HepG2 (cell line): ENCODE measurements around the gene CSMD2. TPM values are rescaled to one million over a fixed set of nuclear protein-coding genes. Genes with fewer than 3 reads are reported as not detected.

Source experiments
- ATAC-seq: fragments of 200-7000 bp; cut with Tn5 transposase; 3 replicates; pipeline ENCODE4 v1.9.1; 2020; ENCODE audit warnings: mild to moderate bottlenecking, moderate library complexity
- BruUV-seq: library from RNA; stranded (reverse); fragments of 400-500 nt; replicated peaks from 2 replicates; lab custom pipeline; 2021; lab: Mats Ljungman, UMichigan
- CTCF ChIA-PET: fragments of 300-600 bp; formaldehyde crosslinking; extraction: SDS; loops from one replicate; lab custom pipeline; 2021; ENCODE audit warnings: low total read pairs, inconsistent platforms, low intra/inter-chr PET ratio; lab: Yijun Ruan, JAX
- POLR2A ChIA-PET: fragments of 350-600 bp; sonication (Branson Sonifier 250); formaldehyde crosslinking; loops from one replicate; lab custom pipeline; 2020; ENCODE audit warnings: antibody characterized with exemption, inconsistent platforms; lab: Yijun Ruan, JAX
- DNase-seq: peaks from one replicate; pipeline ENCODE4 v3.0.0-alpha.2; 2015; ENCODE audit warnings: low spot score
- FAIRE-seq: peaks from 3 replicates; lab custom pipeline; 2011; peaks lifted over from hg19 to GRCh38; lab: Jason Lieb, UNC
- H2AFZ ChIP-seq: one replicate; pipeline ENCODE4 v1.6.1; 2011; ENCODE audit warnings: low read length, inconsistent platforms
- H3K27ac ChIP-seq: fragments of 300-600 bp; 3 replicates; pipeline ENCODE4 v1.8.0; 2011; ENCODE audit warnings: mixed run types, mild to moderate bottlenecking, mixed read lengths, low read length, inconsistent platforms; ENCODE audit not compliant: insufficient read depth; ENCODE audit errors: extremely low read length
- H3K27me3 ChIP-seq, 2 experiments: fragments of 200-600 bp in 1 of 2; 2 replicates in 1 of 2; 3 replicates in 1 of 2; pipeline versions ENCODE4 v1.6.0 to v1.8.0; 2011; ENCODE audit warnings: low read length in 2 of 2, mild to moderate bottlenecking in 2 of 2, moderate library complexity in 2 of 2, inconsistent platforms in 1 of 2; ENCODE audit not compliant: insufficient read depth in 2 of 2, control insufficient read depth in 1 of 2
- H3K36me3 ChIP-seq, 2 experiments: fragments of 200-600 bp in 1 of 2; replicated peaks in 1 of 2; 2 replicates in 1 of 2; 3 replicates in 1 of 2; pipeline versions ENCODE4 v1.5.1 to v1.8.0; 2011; ENCODE audit warnings: low read length in 2 of 2, inconsistent platforms in 1 of 2; ENCODE audit not compliant: insufficient read depth in 2 of 2, control insufficient read depth in 1 of 2
- H3K4me1 ChIP-seq: 2 replicates; pipeline ENCODE4 v1.5.1; 2012; ENCODE audit warnings: low read length, inconsistent platforms; ENCODE audit not compliant: insufficient read depth
- H3K4me2 ChIP-seq: 2 replicates; pipeline ENCODE4 v1.6.0; 2011; ENCODE audit warnings: low read depth, low read length, inconsistent platforms
- H3K4me3 ChIP-seq, 3 experiments: fragments of 200-600 bp in 1 of 3; sonication (generic), shearing (Covaris generic) in 1 of 3; replicated peaks in 1 of 3; 2 replicates each; pipeline ENCODE4 v1.5.1; 2011 to 2016; ENCODE audit warnings: low read length in 3 of 3, inconsistent platforms in 2 of 3, low read depth in 2 of 3, mild to moderate bottlenecking in 2 of 3, control low read depth in 1 of 3, mixed read lengths in 1 of 3; ENCODE audit not compliant: insufficient read depth in 1 of 3
- H3K79me2 ChIP-seq: one replicate; pipeline ENCODE4 v1.6.1; 2011; ENCODE audit warnings: low read length, inconsistent platforms; ENCODE audit not compliant: insufficient read depth
- H3K9ac ChIP-seq: 2 replicates; pipeline ENCODE4 v1.6.0; 2011; ENCODE audit warnings: mild to moderate bottlenecking, low read depth, low read length, inconsistent platforms; ENCODE audit not compliant: insufficient read depth
- H3K9me3 ChIP-seq: 2 replicates; pipeline ENCODE4 v1.5.1; 2012; ENCODE audit warnings: mild to moderate bottlenecking, low read length
- H4K20me1 ChIP-seq: 2 replicates; pipeline ENCODE4 v1.6.0; 2011; ENCODE audit warnings: inconsistent platforms, mild to moderate bottlenecking, low read length, moderate library complexity; ENCODE audit not compliant: insufficient read depth
- ELF4 ChIP-seq: sonication (generic); formaldehyde crosslinking; IDR thresholded peaks from 2 replicates; pipeline ENCODE4 v1.5.0; 2020; ENCODE audit warnings: missing genetic modification reagents, mild to moderate bottlenecking, moderate library complexity, borderline replicate concordance
- HMG20A ChIP-seq: IDR thresholded peaks from 2 replicates; pipeline ENCODE4 v1.6.1; 2016; ENCODE audit warnings: borderline replicate concordance
- RELA ChIP-seq: sonication (generic); formaldehyde crosslinking; IDR thresholded peaks from 2 replicates; pipeline ENCODE4 v1.4.0; 2020; ENCODE audit warnings: missing genetic modification reagents
- SCMH1 ChIP-seq: sonication (generic); formaldehyde crosslinking; IDR thresholded peaks from 2 replicates; pipeline ENCODE4 v1.9.0; 2021; ENCODE audit warnings: missing genetic modification reagents, mild to moderate bottlenecking, borderline replicate concordance
- SMAD1 ChIP-seq: sonication (generic); formaldehyde crosslinking; IDR thresholded peaks from 2 replicates; pipeline ENCODE4 v1.4.0; 2020; ENCODE audit warnings: missing genetic modification reagents, low read depth, mild to moderate bottlenecking, borderline replicate concordance
- SOX13 ChIP-seq, 3 experiments: fragments of 450-650 bp in 1 of 3; sonication (generic) in 1 of 3; formaldehyde crosslinking in 1 of 3; IDR thresholded peaks in 2 of 3; conservative IDR thresholded peaks in 1 of 3; 2 replicates each; pipeline versions ENCODE4 v1.5.0 to v1.6.1; 2016 to 2020; ENCODE audit warnings: antibody characterized with exemption in 1 of 3, mild to moderate bottlenecking in 1 of 3, missing compliant biosample characterization in 1 of 3, missing genetic modification reagents in 1 of 3, moderate library complexity in 1 of 3
- TCF12 ChIP-seq, 2 experiments: fragments of 450-650 bp in 1 of 2; sonication (generic) in 1 of 2; formaldehyde crosslinking in 1 of 2; IDR thresholded peaks; 2 replicates each; pipeline versions ENCODE4 v1.6.1 to v1.8.0; 2017 to 2022; ENCODE audit warnings: antibody characterized with exemption in 1 of 2, mild to moderate bottlenecking in 1 of 2, missing genetic modification reagents in 1 of 2, moderate library complexity in 1 of 2
- ZNF333 ChIP-seq: sonication (generic); formaldehyde crosslinking; IDR thresholded peaks from 2 replicates; pipeline ENCODE4 v1.4.0; 2020; ENCODE audit warnings: mild to moderate bottlenecking, missing genetic modification reagents, borderline replicate concordance
- ZNF543 ChIP-seq: sonication (generic); formaldehyde crosslinking; IDR thresholded peaks from 2 replicates; pipeline ENCODE4 v1.4.0; 2020; ENCODE audit warnings: mild to moderate bottlenecking, missing genetic modification reagents
- ZNF567 ChIP-seq: sonication (generic); formaldehyde crosslinking; IDR thresholded peaks from 2 replicates; pipeline ENCODE4 v1.8.1; 2023; ENCODE audit warnings: mild to moderate bottlenecking, missing genetic modification reagents, borderline replicate concordance
- WGBS: methylation state at CpG from one replicate; pipeline ENCODE4 v1.1.6; 2017; ENCODE audit warnings: low lambda C conversion rate; 5-methylcytosine and 5-hydroxymethylcytosine counted together
- in situ Hi-C: cut with HindIII; loops from 2 replicates; pipeline ENCODE4 v1.10.0; 2017; ENCODE audit warnings: low pct_unique_long_range_greater_than_20kb; ENCODE audit not compliant: extremely low pct_ligation_motif_present
- intact Hi-C: fragments of 100-400 bp; cut with micrococcal nuclease; formaldehyde crosslinking; loops from one replicate; pipeline ENCODE4 v1.10.0; 2022; ENCODE audit not compliant: unreplicated experiment
- polyA plus RNA-seq, 8 experiments: library from polyadenylated mRNA; depleted of rRNA in 3 of 8; stranded (reverse) in 7 of 8; unstranded in 1 of 8; fragments of >200 nt; fragmentation: Illumina TruSeq in 4 of 8; extraction: Trizol in 4 of 8; gene quantifications; 2 replicates each; pipeline versions ENCODE4 v1.2.1 to v1.2.3, GENCODE V29; 2011 to 2016; ENCODE audit warnings: low read depth in 4 of 8, missing spikeins in 1 of 8, mixed read lengths in 1 of 8; ENCODE audit not compliant: insufficient read depth in 1 of 8
- total RNA-seq, 5 experiments: library from RNA; depleted of rRNA; stranded (reverse); fragments of >200 nt; fragmentation: Illumina TruSeq; extraction: Trizol; gene quantifications; 2 replicates each; pipeline ENCODE4 v1.2.3, GENCODE V29; 2016; ENCODE audit warnings: low read depth in 1 of 5
- TF ChIP-seq, protein P1 (sequence below): sonication (generic); formaldehyde crosslinking; IDR thresholded peaks from 2 replicates; pipeline ENCODE4 v1.4.0; 2020; ENCODE audit warnings: missing genetic modification reagents
- TF ChIP-seq, protein P2 (sequence below): sonication (generic); formaldehyde crosslinking; IDR thresholded peaks from 2 replicates; pipeline ENCODE4 v1.4.0; 2020; ENCODE audit warnings: missing genetic modification reagents
- TF ChIP-seq, protein P3 (sequence below): IDR thresholded peaks from 2 replicates; pipeline ENCODE4 v1.6.1; 2012; ENCODE audit warnings: low read depth, low read length, improper control_type of control experiment
- TF ChIP-seq, protein P4 (sequence below): sonication (generic); formaldehyde crosslinking; IDR thresholded peaks from 2 replicates; pipeline ENCODE4 v1.4.0; 2020; ENCODE audit warnings: missing genetic modification reagents, borderline replicate concordance
- TF ChIP-seq, protein P5 (sequence below): IDR thresholded peaks from 2 replicates; pipeline ENCODE4 v1.6.1; 2016; ENCODE audit warnings: missing genetic modification reagents, missing compliant biosample characterization

CSMD2 gene
- total and polyA plus RNA-seq, 2 of the 13 experiments (the other 11 are each of a cell fraction or from before 2014, with no cell fraction given): not detected

DNA sequence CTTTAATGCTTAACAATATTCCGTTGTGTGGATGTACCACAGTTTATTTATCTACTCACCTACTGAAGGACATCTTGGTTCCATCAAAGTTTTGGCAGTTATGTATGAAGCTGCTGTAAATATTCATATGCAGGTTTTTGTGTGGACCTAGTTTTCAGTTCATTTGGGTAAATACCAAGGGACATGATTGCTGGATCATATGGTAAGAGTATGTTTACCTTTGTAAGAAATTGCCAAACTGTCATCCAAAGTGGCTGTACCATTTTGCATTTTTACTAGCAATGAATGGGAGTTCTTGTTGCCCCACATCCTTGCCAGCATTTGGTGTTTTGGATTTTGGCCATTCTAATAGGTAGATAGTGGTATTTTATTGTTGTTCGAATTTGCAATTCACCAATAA is 682.6 kb downstream of the CSMD2 start:
- 91% methylated on average over 2 of the region's 2 CpGs for WGBS
- 0 out of 2 replicates have a peak, but pooled peaks cover 7% of the 10 kb centered on the region for H3K9me3 ChIP-seq
- no peaks in the 10 kb centered on the region for H3K79me2 ChIP-seq
- no peak overlapping the region for H3K4me2 ChIP-seq
- ChIA-PET POLR2A (no interaction called here), CTCF (no interaction called here)
- no peak overlapping the region for H3K9ac ChIP-seq
- BruUV-seq: no TSS peak
- H3K4me1 ChIP-seq: no peaks in the 10 kb centered on the region
- ATAC-seq (no peak), DNase-seq (no peak), FAIRE-seq (no peak)
- no peak overlapping the region for H3K4me3 ChIP-seq
- intact Hi-C loops: no loop called here
- no peak overlapping the region for H2AFZ ChIP-seq
- H3K27me3 ChIP-seq: no peaks in the 10 kb centered on the region
- H3K27ac ChIP-seq: no peak overlapping the region
- peaks cover 0 to 1% of the 10 kb centered on the region in 2 experiments; a peak in 2 of 5 replicates for H3K36me3 ChIP-seq
- in situ Hi-C loops: no loop called here
- no peaks in the 10 kb centered on the region for H4K20me1 ChIP-seq
- TF ChIP-seq ELF4 (CRISPR knock-in tag) (no peak), ZNF543 (no peak), SMAD1 (CRISPR knock-in tag) (no peak), ZNF333 (no peak), RELA (CRISPR knock-in tag) (no peak), TCF12 (IDR thresholded peaks at IDR 0.05) (no peak), TCF12 (CRISPR knock-in tag; IDR thresholded peaks at IDR 0.05) (no peak), ZNF567 (no peak), SOX13 (IDR thresholded peaks at IDR 0.05) (no peak), SOX13 (CRISPR knock-in tag; conservative IDR thresholded peaks at IDR 0.05 in 1 of 2, IDR thresholded peaks at IDR 0.05 in 1 of 2) (no peak), HMG20A (CRISPR knock-in tag) (no peak), SCMH1 (CRISPR knock-in tag) (no peak)
- TF ChIP-seq, protein P1, sequence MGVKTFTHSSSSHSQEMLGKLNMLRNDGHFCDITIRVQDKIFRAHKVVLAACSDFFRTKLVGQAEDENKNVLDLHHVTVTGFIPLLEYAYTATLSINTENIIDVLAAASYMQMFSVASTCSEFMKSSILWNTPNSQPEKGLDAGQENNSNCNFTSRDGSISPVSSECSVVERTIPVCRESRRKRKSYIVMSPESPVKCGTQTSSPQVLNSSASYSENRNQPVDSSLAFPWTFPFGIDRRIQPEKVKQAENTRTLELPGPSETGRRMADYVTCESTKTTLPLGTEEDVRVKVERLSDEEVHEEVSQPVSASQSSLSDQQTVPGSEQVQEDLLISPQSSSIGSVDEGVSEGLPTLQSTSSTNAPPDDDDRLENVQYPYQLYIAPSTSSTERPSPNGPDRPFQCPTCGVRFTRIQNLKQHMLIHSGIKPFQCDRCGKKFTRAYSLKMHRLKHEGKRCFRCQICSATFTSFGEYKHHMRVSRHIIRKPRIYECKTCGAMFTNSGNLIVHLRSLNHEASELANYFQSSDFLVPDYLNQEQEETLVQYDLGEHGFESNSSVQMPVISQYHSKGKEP: no peak
- TF ChIP-seq, protein P2, sequence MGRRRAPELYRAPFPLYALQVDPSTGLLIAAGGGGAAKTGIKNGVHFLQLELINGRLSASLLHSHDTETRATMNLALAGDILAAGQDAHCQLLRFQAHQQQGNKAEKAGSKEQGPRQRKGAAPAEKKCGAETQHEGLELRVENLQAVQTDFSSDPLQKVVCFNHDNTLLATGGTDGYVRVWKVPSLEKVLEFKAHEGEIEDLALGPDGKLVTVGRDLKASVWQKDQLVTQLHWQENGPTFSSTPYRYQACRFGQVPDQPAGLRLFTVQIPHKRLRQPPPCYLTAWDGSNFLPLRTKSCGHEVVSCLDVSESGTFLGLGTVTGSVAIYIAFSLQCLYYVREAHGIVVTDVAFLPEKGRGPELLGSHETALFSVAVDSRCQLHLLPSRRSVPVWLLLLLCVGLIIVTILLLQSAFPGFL (CRISPR knock-in tag): no peak
- TF ChIP-seq, protein P3, sequence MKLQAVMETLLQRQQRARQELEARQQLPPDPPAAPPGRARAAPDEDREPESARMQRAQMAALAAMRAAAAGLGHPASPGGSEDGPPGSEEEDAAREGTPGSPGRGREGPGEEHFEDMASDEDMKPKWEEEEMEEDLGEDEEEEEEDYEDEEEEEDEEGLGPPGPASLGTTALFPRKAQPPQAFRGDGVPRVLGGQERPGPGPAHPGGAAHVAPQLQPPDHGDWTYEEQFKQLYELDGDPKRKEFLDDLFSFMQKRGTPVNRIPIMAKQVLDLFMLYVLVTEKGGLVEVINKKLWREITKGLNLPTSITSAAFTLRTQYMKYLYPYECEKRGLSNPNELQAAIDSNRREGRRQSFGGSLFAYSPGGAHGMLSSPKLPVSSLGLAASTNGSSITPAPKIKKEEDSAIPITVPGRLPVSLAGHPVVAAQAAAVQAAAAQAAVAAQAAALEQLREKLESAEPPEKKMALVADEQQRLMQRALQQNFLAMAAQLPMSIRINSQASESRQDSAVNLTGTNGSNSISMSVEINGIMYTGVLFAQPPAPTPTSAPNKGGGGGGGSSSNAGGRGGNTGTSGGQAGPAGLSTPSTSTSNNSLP: no peak
- TF ChIP-seq, protein P4, sequence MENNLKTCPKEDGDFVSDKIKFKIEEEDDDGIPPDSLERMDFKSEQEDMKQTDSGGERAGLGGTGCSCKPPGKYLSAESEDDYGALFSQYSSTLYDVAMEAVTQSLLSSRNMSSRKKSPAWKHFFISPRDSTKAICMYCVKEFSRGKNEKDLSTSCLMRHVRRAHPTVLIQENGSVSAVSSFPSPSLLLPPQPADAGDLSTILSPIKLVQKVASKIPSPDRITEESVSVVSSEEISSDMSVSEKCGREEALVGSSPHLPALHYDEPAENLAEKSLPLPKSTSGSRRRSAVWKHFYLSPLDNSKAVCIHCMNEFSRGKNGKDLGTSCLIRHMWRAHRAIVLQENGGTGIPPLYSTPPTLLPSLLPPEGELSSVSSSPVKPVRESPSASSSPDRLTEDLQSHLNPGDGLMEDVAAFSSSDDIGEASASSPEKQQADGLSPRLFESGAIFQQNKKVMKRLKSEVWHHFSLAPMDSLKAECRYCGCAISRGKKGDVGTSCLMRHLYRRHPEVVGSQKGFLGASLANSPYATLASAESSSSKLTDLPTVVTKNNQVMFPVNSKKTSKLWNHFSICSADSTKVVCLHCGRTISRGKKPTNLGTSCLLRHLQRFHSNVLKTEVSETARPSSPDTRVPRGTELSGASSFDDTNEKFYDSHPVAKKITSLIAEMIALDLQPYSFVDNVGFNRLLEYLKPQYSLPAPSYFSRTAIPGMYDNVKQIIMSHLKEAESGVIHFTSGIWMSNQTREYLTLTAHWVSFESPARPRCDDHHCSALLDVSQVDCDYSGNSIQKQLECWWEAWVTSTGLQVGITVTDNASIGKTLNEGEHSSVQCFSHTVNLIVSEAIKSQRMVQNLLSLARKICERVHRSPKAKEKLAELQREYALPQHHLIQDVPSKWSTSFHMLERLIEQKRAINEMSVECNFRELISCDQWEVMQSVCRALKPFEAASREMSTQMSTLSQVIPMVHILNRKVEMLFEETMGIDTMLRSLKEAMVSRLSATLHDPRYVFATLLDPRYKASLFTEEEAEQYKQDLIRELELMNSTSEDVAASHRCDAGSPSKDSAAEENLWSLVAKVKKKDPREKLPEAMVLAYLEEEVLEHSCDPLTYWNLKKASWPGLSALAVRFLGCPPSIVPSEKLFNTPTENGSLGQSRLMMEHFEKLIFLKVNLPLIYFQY (CRISPR knock-in tag): no peak
- TF ChIP-seq, protein P5, sequence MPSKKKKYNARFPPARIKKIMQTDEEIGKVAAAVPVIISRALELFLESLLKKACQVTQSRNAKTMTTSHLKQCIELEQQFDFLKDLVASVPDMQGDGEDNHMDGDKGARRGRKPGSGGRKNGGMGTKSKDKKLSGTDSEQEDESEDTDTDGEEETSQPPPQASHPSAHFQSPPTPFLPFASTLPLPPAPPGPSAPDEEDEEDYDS (CRISPR knock-in tag): no peak
